Psoas muscle (tissue), 8 donors: ENCODE data around the gene CDT1. TPM values are rescaled to one million over a fixed set of nuclear protein-coding genes. Genes with fewer than 3 reads are reported as not detected.

Source experiments
- ATAC-seq, 4 donors: fragments of 200-7000 bp; cut with Tn5 transposase; one replicate each; pipeline ENCODE4 v1.9.1; 2020; ENCODE audit warnings: moderate library complexity in 3 of 4, mild to moderate bottlenecking in 2 of 4
- DNase-seq, 2 donors: peaks; one replicate each; pipeline ENCODE4 v3.0.0-alpha.2; 2020
- H3K27ac ChIP-seq: fragments of 200-600 bp; one replicate; pipeline ENCODE4 v1.8.0; 2022
- H3K27me3 ChIP-seq, 3 donors: fragments of 200-600 bp in 1 of 3; one replicate each; pipeline versions ENCODE4 v1.6.1 to v1.8.0; 2013 to 2022; ENCODE audit warnings: low read length in 2 of 3, mild to moderate bottlenecking in 2 of 3, moderate library complexity in 1 of 3; ENCODE audit not compliant: insufficient read depth in 3 of 3
- H3K36me3 ChIP-seq, 2 donors: fragments of 200-600 bp in 1 of 2; one replicate each; pipeline versions ENCODE4 v1.6.1 to v1.8.0; 2013 to 2022; ENCODE audit warnings: low read depth in 1 of 2, mild to moderate bottlenecking in 1 of 2, moderate library complexity in 1 of 2; ENCODE audit not compliant: insufficient read depth in 1 of 2
- H3K4me1 ChIP-seq: fragments of 200-600 bp; one replicate; pipeline ENCODE4 v1.8.0; 2022
- H3K4me3 ChIP-seq: fragments of 200-600 bp; one replicate; pipeline ENCODE4 v1.8.0; 2022; ENCODE audit warnings: mild to moderate bottlenecking
- H3K9me3 ChIP-seq: fragments of 200-600 bp; one replicate; pipeline ENCODE4 v1.8.0; 2022
- WGBS, 3 donors: extraction: QIAGEN DNeasy Blood & Tissue Kit; methylation state at CpG; one replicate each; pipeline versions ENCODE4 v1.1.6 to v1.1.7; 2013; 5-methylcytosine and 5-hydroxymethylcytosine counted together
- intact Hi-C, 2 donors: fragments of 100-400 bp; cut with DNase I; formaldehyde crosslinking; loops; one replicate each; pipeline versions ENCODE4 v1.11.0 to v1.14.2; 2022
- polyA plus RNA-seq, 3 donors: library from polyadenylated mRNA; stranded (reverse); fragments of 200-250 nt; gene quantifications; one replicate each; pipeline ENCODE4 v1.2.3, GENCODE V29; 2013
- total RNA-seq, 4 donors: library from RNA; stranded (reverse); fragmentation: NEBNext Ultra II Directional in 2 of 4; extraction: Animal tissue kit (Norgen Biotek cat#: 25700) in 2 of 4; gene quantifications; one replicate each; pipeline versions ENCODE4 v1.2.1 to v1.2.4, GENCODE V29; 2021 to 2023
- TF ChIP-seq, protein P1 (sequence below): fragments of 200-600 bp; IDR thresholded peaks from one replicate; pipeline ENCODE4 v1.8.0; 2022; ENCODE audit warnings: antibody characterized with exemption
- donor health status: healthy with polysubstance abuse.
- donor health status: DM: no; HTN: no; CAD: no; lungs with moderate emphysema.
- donor health status: Bipolar disorder and iron deficiency.
- donor health status: healthy.
- donor health status: DM: yes; HTN: yes; CAD: no.
- donor health status: DM: no; HTN: no; CAD: no.
- donor health status: DM: no; HTN: no; CAD: no.
- donor health status: DM: yes; HTN: yes; CAD: no.

Gene CDT1
- total and polyA plus RNA-seq, 7 donors = 0.03 to 0.59 (median 0.15) TPM; not detected in 1

DNA sequence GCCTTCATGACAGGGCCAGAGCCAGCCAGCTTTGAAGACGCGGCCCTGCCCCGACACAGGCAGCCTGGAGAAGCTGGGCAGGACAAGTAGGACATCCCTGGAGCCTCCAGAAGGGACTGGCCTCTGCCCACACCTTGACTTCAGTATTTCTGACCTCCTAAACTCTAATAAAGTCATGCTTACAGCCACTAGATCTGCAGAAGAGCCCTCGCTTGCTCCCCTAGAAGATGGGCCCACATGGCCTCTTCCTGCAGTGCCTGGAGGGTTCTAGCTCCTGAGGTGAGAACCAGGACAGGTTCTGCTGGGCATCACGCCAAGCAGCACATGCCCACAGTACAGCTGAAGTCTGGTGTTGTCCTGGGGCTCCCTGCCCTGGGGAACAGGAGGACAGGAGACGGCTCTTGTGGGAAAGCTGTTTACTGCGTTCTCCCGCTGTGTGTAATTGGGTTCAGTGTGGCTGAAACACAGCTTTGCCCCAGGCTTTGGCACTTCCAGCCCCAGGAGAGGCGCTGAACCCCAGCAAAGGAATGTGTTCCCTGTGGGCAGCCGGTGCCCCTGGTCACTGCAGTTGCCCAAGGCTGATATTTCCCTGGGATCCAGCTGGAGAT is 5.6 kb downstream of the CDT1 start:
- H3K4me1 ChIP-seq = peaks cover 13% of the 10 kb centered on the region
- ATAC-seq (no peak), DNase-seq (peak in 1 of 2 donors; percentile 51)
- H3K4me3 ChIP-seq = no peak overlapping the region
- H3K27ac ChIP-seq = no peak overlapping the region
- H3K36me3 ChIP-seq = peaks cover 6 to 25% of the 10 kb centered on the region in 2 donors
- WGBS, 3 donors = 86 to 90% (median 89%) methylated on average over 10 of the region's 10 CpGs
- intact Hi-C loops = no loop called here
- no peaks in the 10 kb centered on the region for H3K9me3 ChIP-seq
- H3K27me3 ChIP-seq = peaks cover 0 to 5% (median 0%) of the 10 kb centered on the region in 3 donors
- TF ChIP-seq, protein P1, sequence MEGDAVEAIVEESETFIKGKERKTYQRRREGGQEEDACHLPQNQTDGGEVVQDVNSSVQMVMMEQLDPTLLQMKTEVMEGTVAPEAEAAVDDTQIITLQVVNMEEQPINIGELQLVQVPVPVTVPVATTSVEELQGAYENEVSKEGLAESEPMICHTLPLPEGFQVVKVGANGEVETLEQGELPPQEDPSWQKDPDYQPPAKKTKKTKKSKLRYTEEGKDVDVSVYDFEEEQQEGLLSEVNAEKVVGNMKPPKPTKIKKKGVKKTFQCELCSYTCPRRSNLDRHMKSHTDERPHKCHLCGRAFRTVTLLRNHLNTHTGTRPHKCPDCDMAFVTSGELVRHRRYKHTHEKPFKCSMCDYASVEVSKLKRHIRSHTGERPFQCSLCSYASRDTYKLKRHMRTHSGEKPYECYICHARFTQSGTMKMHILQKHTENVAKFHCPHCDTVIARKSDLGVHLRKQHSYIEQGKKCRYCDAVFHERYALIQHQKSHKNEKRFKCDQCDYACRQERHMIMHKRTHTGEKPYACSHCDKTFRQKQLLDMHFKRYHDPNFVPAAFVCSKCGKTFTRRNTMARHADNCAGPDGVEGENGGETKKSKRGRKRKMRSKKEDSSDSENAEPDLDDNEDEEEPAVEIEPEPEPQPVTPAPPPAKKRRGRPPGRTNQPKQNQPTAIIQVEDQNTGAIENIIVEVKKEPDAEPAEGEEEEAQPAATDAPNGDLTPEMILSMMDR = no peak

DNA sequence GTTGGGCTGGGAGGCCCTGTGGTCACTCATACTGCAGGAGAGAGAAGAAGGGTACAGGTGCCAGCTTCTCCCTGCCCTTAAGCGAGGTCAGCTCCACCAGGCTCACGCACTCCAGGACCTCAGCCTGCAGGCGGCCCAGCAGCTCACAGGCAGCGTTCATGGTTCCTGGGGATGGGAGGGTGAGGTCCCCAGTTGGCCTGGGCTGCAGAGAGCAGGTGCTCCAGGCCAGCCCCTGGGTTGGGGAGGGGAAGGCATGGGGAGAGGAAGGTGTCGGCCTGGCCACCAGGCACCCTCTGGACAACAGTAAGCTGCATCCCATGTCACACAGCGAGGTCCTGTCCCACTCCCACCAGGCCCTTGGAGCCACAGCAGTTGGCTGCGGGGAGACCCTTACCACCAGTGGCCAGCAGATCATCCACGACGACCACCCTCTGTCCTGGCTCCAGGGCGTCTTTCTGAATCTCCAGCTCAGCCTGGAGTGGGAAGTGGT is 6.1 kb downstream of the CDT1 start:
- Histone ChIP-seq H3K4me1 (peaks cover 13% of the 10 kb centered on the region), H3K36me3 (peaks cover 6 to 25% of the 10 kb centered on the region in 2 donors), H3K9me3 (no peaks in the 10 kb centered on the region), H3K27me3 (peaks cover 0 to under 1% (median 0%) of the 10 kb centered on the region in 3 donors), H3K27ac (no peak overlapping the region), H3K4me3 (no peak overlapping the region)
- intact Hi-C loops = loop anchor here (5.0 to 10.0 kb wide), 5 partner anchors 48 to 408 kb away; partner anchors contain the start of genes ACSF3 (in 2 of the 2), GALNS (in 1 of the 2), TRAPPC2L (in 1 of the 2) and ZNF778 (in 1 of the 2)
- 72 to 81% (median 80%) methylated on average over 10 of the region's 10 CpGs for WGBS, 3 donors
- ATAC-seq (no peak), DNase-seq (peak; percentile 11 to 45)
- TF ChIP-seq, protein P1 = no peak

DNA sequence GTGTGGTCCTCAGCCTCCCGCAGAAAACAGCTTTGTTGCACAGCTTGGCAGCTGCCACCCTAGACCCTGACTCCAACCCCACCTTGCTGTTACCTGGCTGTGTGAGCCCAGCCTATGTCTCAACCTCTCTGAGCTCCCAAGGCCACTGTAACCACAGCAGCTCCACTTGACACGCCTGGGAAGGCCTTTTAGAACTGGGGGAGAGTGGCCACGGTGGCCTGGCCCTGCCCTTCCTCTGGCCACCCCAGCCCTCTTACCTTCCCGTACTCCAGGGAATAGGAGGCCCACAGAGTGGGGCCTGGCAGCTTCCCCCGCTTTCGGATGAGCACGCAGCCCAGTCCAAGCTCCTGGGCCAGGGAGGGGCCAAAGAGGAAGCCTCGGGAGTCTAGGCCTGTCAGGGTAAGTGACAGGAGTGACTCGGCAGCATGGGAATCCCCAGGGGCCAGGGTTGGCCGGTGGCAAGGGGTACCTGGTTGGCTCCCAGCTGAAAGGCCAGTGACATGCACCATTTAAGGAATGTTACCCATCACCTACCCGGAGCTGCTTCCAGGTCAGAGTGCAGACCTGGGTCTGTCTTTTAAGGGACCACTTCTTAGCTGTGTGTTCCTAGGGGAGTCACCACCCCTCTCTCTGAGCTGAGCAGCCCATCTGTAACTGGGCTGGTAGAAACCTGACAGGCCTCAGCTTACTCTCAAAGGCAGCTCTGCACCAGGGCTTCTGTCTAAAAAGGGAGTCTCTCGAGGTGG is 6.8 kb downstream of the CDT1 start:
- intact Hi-C loops = loop anchor here (5.0 to 10.0 kb wide), 5 partner anchors 47 to 407 kb away; partner anchors contain the start of genes ACSF3 (in 2 of the 2), GALNS (in 1 of the 2), TRAPPC2L (in 1 of the 2) and ZNF778 (in 1 of the 2)
- peak in 1 of 2 donors; percentile 56 for DNase-seq
- Histone ChIP-seq H3K27ac (peak overlapping the region; percentile 93), H3K4me3 (peak overlapping the region; percentile 88), H3K36me3 (peaks cover 6 to 25% of the 10 kb centered on the region in 2 donors), H3K9me3 (no peaks in the 10 kb centered on the region), H3K4me1 (peaks cover 13% of the 10 kb centered on the region), H3K27me3 (no peaks in the 10 kb centered on the region)
- no peak for ATAC-seq
- TF ChIP-seq, protein P1 = no peak
- 36 to 46% (median 40%) methylated on average over 12 of the region's 12 CpGs for WGBS, 3 donors

DNA sequence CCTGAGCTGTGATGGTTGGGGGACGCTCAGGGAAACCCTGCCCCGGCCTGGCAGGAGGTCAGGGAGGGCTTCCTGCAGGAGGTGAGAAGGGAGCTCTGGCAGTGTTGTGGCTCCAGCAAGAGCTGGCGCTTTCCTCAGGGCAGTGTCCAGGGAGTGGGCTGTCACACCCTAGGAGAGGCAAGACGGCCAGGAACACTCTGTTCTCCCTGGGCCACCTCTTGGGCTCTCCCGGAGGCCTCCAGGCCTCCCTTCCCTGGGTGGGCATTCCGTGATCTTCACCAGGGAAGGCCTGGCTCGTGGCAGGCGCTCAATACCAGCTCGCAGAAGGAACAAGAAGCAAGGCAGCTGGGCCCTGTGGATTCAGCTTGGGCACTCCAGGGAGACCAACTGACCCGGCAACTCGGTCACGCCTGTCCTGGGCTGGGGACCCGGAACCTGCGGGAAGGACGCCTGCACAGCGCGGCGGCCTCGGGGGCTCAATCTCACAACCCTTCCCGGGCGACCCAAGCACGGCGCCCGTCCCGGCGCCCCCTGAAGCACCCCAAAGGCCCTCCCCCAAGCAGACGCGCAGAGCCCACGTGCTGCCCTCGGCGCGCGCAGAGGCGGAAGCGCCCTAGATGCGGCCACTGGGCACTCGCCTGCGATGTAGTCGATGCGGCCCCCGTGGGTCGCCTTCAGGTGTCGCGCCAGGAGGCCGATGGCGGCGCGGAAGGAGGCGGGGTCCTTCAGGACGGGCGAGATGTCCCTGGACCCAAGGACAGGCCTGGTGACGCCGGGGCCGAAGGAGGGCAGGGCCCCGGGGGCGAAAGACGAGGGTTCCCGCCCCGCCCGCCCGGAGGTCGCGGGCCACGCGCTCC is 7.6 kb downstream of the CDT1 start:
- 3 to 6% (median 5%) methylated on average over 52 to 65 of the region's 65 CpGs for WGBS, 3 donors
- intact Hi-C loops = loop anchor here (5.0 to 10.0 kb wide), 5 partner anchors 46 to 406 kb away; partner anchors contain the start of genes ACSF3 (in 2 of the 2), GALNS (in 1 of the 2), TRAPPC2L (in 1 of the 2) and ZNF778 (in 1 of the 2)
- TF ChIP-seq, protein P1 = no peak
- Histone ChIP-seq H3K9me3 (no peaks in the 10 kb centered on the region), H3K4me1 (peaks cover 13% of the 10 kb centered on the region), H3K36me3 (peaks cover 6 to 25% of the 10 kb centered on the region in 2 donors), H3K27ac (peak overlapping the region; percentile 93), H3K4me3 (peak overlapping the region; percentile 88), H3K27me3 (no peaks in the 10 kb centered on the region)
- ATAC-seq (peak; percentile 76 to 84 (median 79)), DNase-seq (peak; percentile 86 to 91)
